ENCODE data around the gene ALDH3B2.
"Not testable (repeated sequence)": the region's sequence is repeated elsewhere in the genome, so short reads cannot be mapped to it uniquely, and the experiment has no call there.

The ALDH3B2 gene

GRCh38 chr11:67685641-67686332 lies 11.4 kb upstream of the ALDH3B2 start:
- DNase-seq (ENCODE audit: low spot score); FAIRE-seq: not testable (repeated sequence)

- not testable (repeated sequence) for DNase-seq (ENCODE audit: low spot score); FAIRE-seq
Observed at GRCh38 chr11:67682126-67683034, 8.0 kb upstream of the ALDH3B2 start.

GRCh38 chr11:67680696-67681470 lies 6.5 kb upstream of the ALDH3B2 start:
- FAIRE-seq: no peak
- DNase-seq (ENCODE audit: low spot score): no peak

- FAIRE-seq: no peak
Observed at GRCh38 chr11:67675058-67675747, 780 bp upstream of the ALDH3B2 start.

GRCh38 chr11:67673902-67674301 lies 521 bp downstream of the ALDH3B2 start:
- FAIRE-seq: no peak

More at GRCh38 chr11:67675058-67675747, 780 bp upstream of the ALDH3B2 start:
- no peak for DNase-seq (ENCODE audit: low spot score)

GRCh38 chr11:67673358-67673757 lies 1.1 kb downstream of the ALDH3B2 start:
- FAIRE-seq: no peak
- DNase-seq (ENCODE audit: low spot score): no peak

More at GRCh38 chr11:67673902-67674301, 521 bp downstream of the ALDH3B2 start:
- DNase-seq (ENCODE audit: low spot score): no peak

- no peak for FAIRE-seq
- no peak for DNase-seq (ENCODE audit: low spot score)
Observed at GRCh38 chr11:67671211-67671520, 3.3 kb downstream of the ALDH3B2 start.

- DNase-seq (ENCODE audit: low spot score) (no peak), FAIRE-seq (no peak)
Observed at GRCh38 chr11:67670316-67671210, 3.9 kb downstream of the ALDH3B2 start.

- FAIRE-seq (no peak), DNase-seq (ENCODE audit: low spot score) (no peak)
Observed at GRCh38 chr11:67668192-67668551, 6.3 kb downstream of the ALDH3B2 start.

GRCh38 chr11:67667490-67668191 lies 6.8 kb downstream of the ALDH3B2 start:
- FAIRE-seq: no peak

GRCh38 chr11:67666676-67667489 lies 7.5 kb downstream of the ALDH3B2 start:
- FAIRE-seq (no peak), DNase-seq (ENCODE audit: low spot score) (no peak)

More at GRCh38 chr11:67667490-67668191, 6.8 kb downstream of the ALDH3B2 start:
- DNase-seq (ENCODE audit: low spot score): no peak

GRCh38 chr11:67666303-67666645 lies 8.1 kb downstream of the ALDH3B2 start:
- FAIRE-seq: no peak
- DNase-seq (ENCODE audit: low spot score): no peak

- peak; percentile 10 for DNase-seq (ENCODE audit: low spot score)
- no peak for FAIRE-seq
Observed at GRCh38 chr11:67665541-67666302, 8.7 kb downstream of the ALDH3B2 start.

GRCh38 chr11:67664696-67665540 lies 9.5 kb downstream of the ALDH3B2 start:
- DNase-seq (ENCODE audit: low spot score): no peak
- FAIRE-seq: no peak

- DNase-seq (ENCODE audit: low spot score): no peak
- no peak for FAIRE-seq
Observed at GRCh38 chr11:67664213-67664585, 10.2 kb downstream of the ALDH3B2 start.

GRCh38 chr11:67663532-67664212 lies 10.8 kb downstream of the ALDH3B2 start:
- DNase-seq (ENCODE audit: low spot score) (no peak), FAIRE-seq (no peak)
